HEK293 (cell line): ENCODE data around the gene CENPO.

Experiments used
- CTCF ChIA-PET: fragments of 350-600 bp; formaldehyde crosslinking; extraction: SDS; loops from one replicate; lab custom pipeline; 2021; ENCODE audit warnings: antibody characterized with exemption; lab: Yijun Ruan, JAX
- POLR2A ChIA-PET: fragments of 300-600 bp; formaldehyde crosslinking; extraction: SDS; loops from one replicate; lab custom pipeline; 2020; ENCODE audit warnings: antibody characterized with exemption, inconsistent platforms; lab: Yijun Ruan, JAX
- H3K27ac ChIP-seq: fragments of 200-500 bp; sonication (Bioruptor generic); 2 replicates; pipeline ENCODE4 v1.5.1; 2014; ENCODE audit warnings: low read depth, low read length, control low read depth, inconsistent platforms; ENCODE audit errors: extremely low read depth
- H3K36me3 ChIP-seq, 2 experiments: fragments of 200-500 bp in 1 of 2; sonication (Bioruptor generic) in 1 of 2; 1 replicate in 1 of 2; 2 replicates in 1 of 2; pipeline ENCODE4 v1.5.1; 2014 to 2017; ENCODE audit warnings: inconsistent platforms in 2 of 2, low read length in 2 of 2; ENCODE audit not compliant: control insufficient read depth in 2 of 2, insufficient read depth in 1 of 2
- H3K4me1 ChIP-seq: fragments of 200-500 bp; sonication (Bioruptor generic); 2 replicates; pipeline ENCODE4 v1.5.1; 2014; ENCODE audit warnings: mild to moderate bottlenecking, low read length, inconsistent platforms; ENCODE audit not compliant: control insufficient read depth, insufficient read depth
- H3K4me3 ChIP-seq: 2 replicates; pipeline ENCODE4 v1.5.1; 2011; ENCODE audit warnings: low read depth, mild to moderate bottlenecking, control low read depth, low read length, moderate library complexity
- H3K9me3 ChIP-seq: fragments of 200-500 bp; sonication (Bioruptor generic); 2 replicates; pipeline ENCODE4 v1.5.1; 2014; ENCODE audit warnings: low read depth, low read length, inconsistent platforms; ENCODE audit not compliant: control insufficient read depth, insufficient read depth
- AEBP2 ChIP-seq: fragments of 450-650 bp; formaldehyde crosslinking; IDR thresholded peaks from 2 replicates; pipeline ENCODE4 v1.5.1; 2016; ENCODE audit warnings: missing biosample characterization, missing genetic modification characterization, borderline replicate concordance
- GLI2 ChIP-seq: fragments of 450-650 bp; formaldehyde crosslinking; IDR thresholded peaks from 2 replicates; pipeline ENCODE4; 2017; ENCODE audit warnings: missing biosample characterization, missing genetic modification characterization, low read depth, borderline replicate concordance
- GLIS2 ChIP-seq: fragments of 450-650 bp; formaldehyde crosslinking; IDR thresholded peaks from 2 replicates; pipeline ENCODE4 v1.5.1; 2016; ENCODE audit warnings: missing biosample characterization, missing genetic modification characterization
- HOXD13 ChIP-seq: sonication (generic); formaldehyde crosslinking; IDR thresholded peaks from 2 replicates; pipeline ENCODE4 v1.8.0; 2022; ENCODE audit warnings: missing genetic modification reagents, borderline replicate concordance
- OVOL3 ChIP-seq: fragments of 450-650 bp; formaldehyde crosslinking; IDR thresholded peaks from 2 replicates; pipeline ENCODE4 v1.5.1; 2016; ENCODE audit warnings: missing biosample characterization, missing genetic modification characterization
- PATZ1 ChIP-seq: fragments of 450-650 bp; formaldehyde crosslinking; IDR thresholded peaks from 2 replicates; pipeline ENCODE4 v1.5.1; 2016; ENCODE audit warnings: missing biosample characterization, missing genetic modification characterization
- ZBTB1 ChIP-seq: fragments of 450-650 bp; formaldehyde crosslinking; IDR thresholded peaks from 2 replicates; pipeline ENCODE4 v1.5.1; 2016; ENCODE audit warnings: missing biosample characterization, missing genetic modification characterization
- ZBTB48 ChIP-seq: fragments of 450-650 bp; formaldehyde crosslinking; IDR thresholded peaks from 2 replicates; pipeline ENCODE4 v1.5.1; 2016; ENCODE audit warnings: missing biosample characterization, missing genetic modification characterization
- ZFHX2 ChIP-seq: fragments of 450-650 bp; formaldehyde crosslinking; conservative IDR thresholded peaks from 2 replicates; pipeline ENCODE4 v1.5.1; 2016; ENCODE audit warnings: missing biosample characterization, missing genetic modification characterization
- ZFP3 ChIP-seq: fragments of 450-650 bp; formaldehyde crosslinking; IDR thresholded peaks from 2 replicates; pipeline ENCODE4 v1.5.1; 2016; ENCODE audit warnings: low read depth, missing biosample characterization, missing genetic modification characterization
- ZFP41 ChIP-seq: fragments of 450-650 bp; formaldehyde crosslinking; IDR thresholded peaks from 2 replicates; pipeline ENCODE4 v1.5.1; 2016; ENCODE audit warnings: missing biosample characterization, missing genetic modification characterization, borderline replicate concordance
- ZNF121 ChIP-seq: fragments of 450-650 bp; formaldehyde crosslinking; IDR thresholded peaks from 2 replicates; pipeline ENCODE4 v1.5.1; 2016; ENCODE audit warnings: missing biosample characterization, missing genetic modification characterization
- ZNF138 ChIP-seq: fragments of 450-650 bp; formaldehyde crosslinking; IDR thresholded peaks from 2 replicates; pipeline ENCODE4 v1.5.1; 2016; ENCODE audit warnings: missing biosample characterization, missing genetic modification characterization, borderline replicate concordance
- ZNF155 ChIP-seq: fragments of 450-650 bp; formaldehyde crosslinking; IDR thresholded peaks from 2 replicates; pipeline ENCODE4 v1.5.1; 2016; ENCODE audit warnings: missing biosample characterization, missing genetic modification characterization
- ZNF16 ChIP-seq: fragments of 450-650 bp; formaldehyde crosslinking; IDR thresholded peaks from 2 replicates; pipeline ENCODE4 v1.5.1; 2016; ENCODE audit warnings: low read depth, missing biosample characterization, missing genetic modification characterization
- ZNF266 ChIP-seq: fragments of 450-650 bp; formaldehyde crosslinking; IDR thresholded peaks from 2 replicates; pipeline ENCODE4 v1.5.1; 2016; ENCODE audit warnings: missing biosample characterization, missing genetic modification characterization, low read depth
- ZNF292 ChIP-seq: fragments of 450-650 bp; formaldehyde crosslinking; IDR thresholded peaks from 2 replicates; pipeline ENCODE4 v1.5.1; 2016; ENCODE audit warnings: low read depth, missing biosample characterization, missing genetic modification characterization, borderline replicate concordance
- ZNF560 ChIP-seq: fragments of 450-650 bp; formaldehyde crosslinking; IDR thresholded peaks from 2 replicates; pipeline ENCODE4 v1.5.1; 2017; ENCODE audit warnings: missing biosample characterization, missing genetic modification characterization, borderline replicate concordance
- ZNF664 ChIP-seq: fragments of 450-650 bp; formaldehyde crosslinking; IDR thresholded peaks from 2 replicates; pipeline ENCODE4 v1.5.1; 2016; ENCODE audit warnings: missing biosample characterization, missing genetic modification characterization
- ZNF785 ChIP-seq: fragments of 450-650 bp; formaldehyde crosslinking; IDR thresholded peaks from 2 replicates; pipeline ENCODE4 v1.5.1; 2016; ENCODE audit warnings: missing biosample characterization, missing genetic modification characterization
- ZNF791 ChIP-seq: fragments of 450-650 bp; formaldehyde crosslinking; IDR thresholded peaks from 2 replicates; pipeline ENCODE4 v1.5.1; 2016; ENCODE audit warnings: missing biosample characterization, missing genetic modification characterization
- ZSCAN4 ChIP-seq: fragments of 450-650 bp; formaldehyde crosslinking; IDR thresholded peaks from 2 replicates; pipeline ENCODE4 v1.5.1; 2017; ENCODE audit warnings: missing biosample characterization, missing genetic modification characterization
- TF ChIP-seq, protein P1 (sequence below): fragments of 450-650 bp; formaldehyde crosslinking; IDR thresholded peaks from 2 replicates; pipeline ENCODE4 v1.5.1; 2017; ENCODE audit warnings: missing biosample characterization, missing genetic modification characterization
- TF ChIP-seq, protein P2 (sequence below): fragments of 450-650 bp; formaldehyde crosslinking; IDR thresholded peaks from 2 replicates; pipeline ENCODE4 v1.5.1; 2016; ENCODE audit warnings: missing biosample characterization, missing genetic modification characterization

Gene CENPO

DNA sequence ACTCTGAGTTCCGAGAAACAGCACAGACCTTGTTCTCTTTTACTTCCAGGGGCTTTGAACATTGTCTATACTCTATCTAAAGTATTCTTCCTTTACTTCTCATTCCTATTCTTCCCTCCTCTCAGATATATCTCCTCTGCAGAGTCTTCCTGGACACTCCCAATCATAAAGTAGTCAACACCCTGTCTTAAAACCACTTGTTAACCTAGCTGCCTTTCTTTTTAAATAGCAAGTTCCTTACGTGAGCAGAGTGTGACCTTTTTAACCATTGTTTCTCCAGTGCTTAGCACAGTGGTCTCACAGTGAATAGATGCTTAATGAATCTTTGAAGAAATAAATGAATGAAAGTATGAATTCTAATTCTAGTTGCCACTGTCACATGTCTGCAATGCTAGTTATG lies 47.4 kb upstream of the CENPO start:
- H3K4me1 ChIP-seq: peaks cover 4% of the 10 kb centered on the region; the same call in 1 of the 2 replicates
- no peak overlapping the region for H3K4me3 ChIP-seq
- no peak overlapping the region for H3K27ac ChIP-seq
- TF ChIP-seq ZFP41 (tag by site-specific recombination) (no peak), AEBP2 (tag by site-specific recombination) (no peak), ZNF155 (tag by site-specific recombination) (no peak), ZNF785 (tag by site-specific recombination) (no peak), ZNF138 (no peak), ZNF791 (tag by site-specific recombination) (no peak), ZNF664 (tag by site-specific recombination) (no peak), ZNF266 (tag by site-specific recombination) (no peak), ZNF560 (tag by site-specific recombination) (no peak), ZFP3 (no peak)
- ChIA-PET CTCF (interaction anchor here (0.7 kb wide), 1 partner anchor 10 kb away, joined by 3 read pairs; no protein-coding TSS in a partner anchor), POLR2A (no interaction called here)
- peaks cover 3 to 13% of the 10 kb centered on the region in 2 experiments; a peak in 1 of 3 replicates for H3K36me3 ChIP-seq
- no peaks in the 10 kb centered on the region for H3K9me3 ChIP-seq

GRCh38 chr2:24747299-24747698 lies 45.9 kb upstream of the CENPO start:
- Histone ChIP-seq H3K36me3 (peaks cover 3 to 11% of the 10 kb centered on the region in 2 experiments; a peak in 1 of 3 replicates), H3K4me1 (peaks cover 4% of the 10 kb centered on the region; the same call in 1 of the 2 replicates), H3K27ac (no peak overlapping the region), H3K4me3 (no peak overlapping the region), H3K9me3 (no peaks in the 10 kb centered on the region)
- ChIA-PET POLR2A (no interaction called here), CTCF (interaction anchor here (0.7 kb wide), 1 partner anchor 325 kb away, joined by 3 read pairs; no protein-coding TSS in a partner anchor)
- TF ChIP-seq ZNF292 (tag by site-specific recombination) (no peak), ZNF121 (tag by site-specific recombination) (no peak), PATZ1 (no peak), GLIS2 (tag by site-specific recombination) (no peak), HOXD13 (CRISPR knock-in tag) (no peak), ZNF16 (tag by site-specific recombination) (no peak), ZSCAN4 (no peak), ZFHX2 (tag by site-specific recombination) (no peak), ZBTB48 (no peak), GLI2 (tag by site-specific recombination) (no peak), OVOL3 (tag by site-specific recombination) (no peak), ZBTB1 (tag by site-specific recombination) (no peak)
- TF ChIP-seq, protein P1, sequence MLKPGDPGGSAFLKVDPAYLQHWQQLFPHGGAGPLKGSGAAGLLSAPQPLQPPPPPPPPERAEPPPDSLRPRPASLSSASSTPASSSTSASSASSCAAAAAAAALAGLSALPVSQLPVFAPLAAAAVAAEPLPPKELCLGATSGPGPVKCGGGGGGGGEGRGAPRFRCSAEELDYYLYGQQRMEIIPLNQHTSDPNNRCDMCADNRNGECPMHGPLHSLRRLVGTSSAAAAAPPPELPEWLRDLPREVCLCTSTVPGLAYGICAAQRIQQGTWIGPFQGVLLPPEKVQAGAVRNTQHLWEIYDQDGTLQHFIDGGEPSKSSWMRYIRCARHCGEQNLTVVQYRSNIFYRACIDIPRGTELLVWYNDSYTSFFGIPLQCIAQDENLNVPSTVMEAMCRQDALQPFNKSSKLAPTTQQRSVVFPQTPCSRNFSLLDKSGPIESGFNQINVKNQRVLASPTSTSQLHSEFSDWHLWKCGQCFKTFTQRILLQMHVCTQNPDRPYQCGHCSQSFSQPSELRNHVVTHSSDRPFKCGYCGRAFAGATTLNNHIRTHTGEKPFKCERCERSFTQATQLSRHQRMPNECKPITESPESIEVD (tag by site-specific recombination): no peak
- TF ChIP-seq, protein P2, sequence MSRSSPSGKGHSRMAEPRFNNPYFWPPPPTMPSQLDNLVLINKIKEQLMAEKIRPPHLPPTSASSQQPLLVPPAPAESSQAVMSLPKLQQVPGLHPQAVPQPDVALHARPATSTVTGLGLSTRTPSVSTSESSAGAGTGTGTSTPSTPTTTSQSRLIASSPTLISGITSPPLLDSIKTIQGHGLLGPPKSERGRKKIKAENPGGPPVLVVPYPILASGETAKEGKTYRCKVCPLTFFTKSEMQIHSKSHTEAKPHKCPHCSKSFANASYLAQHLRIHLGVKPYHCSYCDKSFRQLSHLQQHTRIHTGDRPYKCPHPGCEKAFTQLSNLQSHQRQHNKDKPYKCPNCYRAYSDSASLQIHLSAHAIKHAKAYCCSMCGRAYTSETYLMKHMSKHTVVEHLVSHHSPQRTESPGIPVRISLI (tag by site-specific recombination): no peak
